Fibroblast of lung (primary cell): Measurements from ENCODE around the gene SEC22A.

ENCODE experiments used
- CTCF ChIP-seq, 2 donors: IDR thresholded peaks in 1 of 2; conservative IDR thresholded peaks in 1 of 2; 1 replicate in 1 of 2; 2 replicates in 1 of 2; pipeline ENCODE4 v1.5.1; 2011 to 2012; ENCODE audit warnings: low read length in 2 of 2, control low read depth in 1 of 2, inconsistent platforms in 1 of 2, low read depth in 1 of 2, mild to moderate bottlenecking in 1 of 2
- EZH2 ChIP-seq: IDR thresholded peaks from 2 replicates; pipeline ENCODE4 v1.5.1; 2012; ENCODE audit warnings: low read length, control low read depth, mild to moderate bottlenecking; ENCODE audit errors: missing control alignments

- TF ChIP-seq CTCF (conservative IDR thresholded peaks at IDR 0.05 in 1 of 2, IDR thresholded peaks at IDR 0.05 in 1 of 2; ENCODE audit: low read depth in 1 of 2, low read length in 2 of 2) (no peak), EZH2 (no peak)
Measured at GRCh38 chr3:123159926-123160635, 41.7 kb upstream of the SEC22A start.
